Choroid plexus epithelial cell (primary cell): ENCODE results near the gene CHMP1B.

Experiments used
- DNase-seq: peaks from one replicate; pipeline ENCODE4 v3.0.0-alpha.2; 2010; ENCODE audit warnings: low read depth
- H3K4me3 ChIP-seq: 2 replicates; pipeline ENCODE4 v1.5.1; 2011; ENCODE audit warnings: low read depth, mild to moderate bottlenecking, control low read depth, low read length, moderate library complexity
- CTCF ChIP-seq: conservative IDR thresholded peaks from 2 replicates; pipeline ENCODE4 v1.5.1; 2011; ENCODE audit warnings: low read depth, mild to moderate bottlenecking, control low read depth, inconsistent platforms, low read length, moderate library complexity

Gene CHMP1B

GRCh38 chr18:11877497-11878135 is 26.4 kb downstream of the CHMP1B start:
- DNase-seq: no peak
- TF ChIP-seq CTCF: no peak
- H3K4me3 ChIP-seq: no peak overlapping the region

- no peak for TF ChIP-seq CTCF
- DNase-seq: no peak
- no peak overlapping the region for H3K4me3 ChIP-seq
Observed at GRCh38 chr18:11880586-11881304, 29.5 kb downstream of the CHMP1B start.

- no peak for DNase-seq
- no peak for TF ChIP-seq CTCF
- H3K4me3 ChIP-seq: no peak overlapping the region
Observed at GRCh38 chr18:11882636-11883035, 31.4 kb downstream of the CHMP1B start.

- H3K4me3 ChIP-seq: no peak overlapping the region
- no peak for TF ChIP-seq CTCF
- DNase-seq: no peak
Observed at GRCh38 chr18:11883153-11883552, 31.9 kb downstream of the CHMP1B start.

- no peak for DNase-seq
- H3K4me3 ChIP-seq: no peak overlapping the region
- TF ChIP-seq CTCF: no peak
Observed at GRCh38 chr18:11884396-11885030, 33.3 kb downstream of the CHMP1B start.

- TF ChIP-seq CTCF: no peak
- no peak for DNase-seq
- no peak overlapping the region for H3K4me3 ChIP-seq
Observed at GRCh38 chr18:11885278-11885947, 34.2 kb downstream of the CHMP1B start.
